OCI-LY3 (cell line): ENCODE data around the gene IDH2.
"Not testable (repeated sequence)": the region's sequence is repeated elsewhere in the genome, so short reads cannot be mapped to it uniquely, and the experiment has no call there.

Experiments
- H2AFZ ChIP-seq: fragments of 200-600, 300-600 bp; shearing (Covaris generic); 2 replicates; pipeline ENCODE4 v1.6.0; 2014; ENCODE audit warnings: antibody characterized with exemption, low read depth, low read length
- H3K27ac ChIP-seq: fragments of 200-600, 300-600 bp; sonication (generic); 2 replicates; pipeline ENCODE4 v1.5.1; 2014; ENCODE audit warnings: mild to moderate bottlenecking, low read length, moderate library complexity, mixed read lengths
- H3K27me3 ChIP-seq: fragments of 200-600, 300-600 bp; sonication (generic); 2 replicates; pipeline ENCODE4 v1.6.1; 2014; ENCODE audit warnings: low read depth, low read length, mixed read lengths
- H3K36me3 ChIP-seq: fragments of 200-600, 300-600 bp; sonication (generic); replicated peaks from 2 replicates; pipeline ENCODE3; 2014; ENCODE audit warnings: low read depth, low read length, mixed read lengths
- H3K4me1 ChIP-seq: fragments of 300-600, 200-600 bp; sonication (generic); 2 replicates; pipeline ENCODE4 v1.6.1; 2014; ENCODE audit warnings: low read length, mixed read lengths
- H3K4me2 ChIP-seq: fragments of 200-600, 300-600 bp; sonication (generic); 2 replicates; pipeline ENCODE4 v1.6.1; 2014; ENCODE audit warnings: low read length, mixed read lengths
- H3K4me3 ChIP-seq: fragments of 300-600, 200-600 bp; sonication (generic); 2 replicates; pipeline ENCODE4 v1.5.1; 2014; ENCODE audit warnings: antibody characterized with exemption, mild to moderate bottlenecking, low read length, moderate library complexity
- H3K79me2 ChIP-seq: fragments of 300-600, 200-600 bp; shearing (Covaris generic); 2 replicates; pipeline ENCODE4 v1.6.1; 2014; ENCODE audit warnings: mild to moderate bottlenecking, low read length, mixed read lengths
- H3K9ac ChIP-seq: fragments of 300-600, 200-600 bp; shearing (Covaris generic); 2 replicates; pipeline ENCODE4 v1.6.0; 2014; ENCODE audit warnings: mild to moderate bottlenecking, low read length, moderate library complexity
- H3K9me3 ChIP-seq: fragments of 200-600, 300-600 bp; shearing (Covaris generic); 2 replicates; pipeline ENCODE4 v1.6.1; 2014; ENCODE audit warnings: low read length, mixed read lengths; ENCODE audit not compliant: insufficient read depth
- H4K20me1 ChIP-seq: fragments of 200-600, 300-600 bp; sonication (generic); 2 replicates; pipeline ENCODE4 v1.6.1; 2016; ENCODE audit warnings: low read length, mixed read lengths; ENCODE audit not compliant: insufficient read depth
- CTCF ChIP-seq: fragments of 200-600, 300-600 bp; sonication (generic); IDR thresholded peaks from 2 replicates; pipeline ENCODE4 v1.5.1; 2014; ENCODE audit warnings: antibody characterized with exemption, low read length, low read depth
- EZH2phosphoT487 ChIP-seq: fragments of 200-600 bp; shearing (Covaris generic); IDR thresholded peaks from 2 replicates; pipeline ENCODE4 v1.6.1; 2018; ENCODE audit warnings: antibody characterized with exemption, mixed run types, low read depth

Gene IDH2

GRCh38 chr15:90141646-90142045, 39.4 kb upstream of the IDH2 start:
- no peaks in the 10 kb centered on the region for H3K79me2 ChIP-seq
- H3K36me3 ChIP-seq: no peaks in the 10 kb centered on the region
- no peak overlapping the region for H3K4me3 ChIP-seq
- no peak overlapping the region for H3K9ac ChIP-seq
- no peak overlapping the region for H3K4me2 ChIP-seq
- peaks cover 5% of the 10 kb centered on the region; the same call in 1 of the 2 replicates for H3K27me3 ChIP-seq
- TF ChIP-seq EZH2phosphoT487: no peak
- TF ChIP-seq CTCF: no peak
- H3K27ac ChIP-seq: no peak overlapping the region
- H3K9me3 ChIP-seq: no peaks in the 10 kb centered on the region
- H4K20me1 ChIP-seq: no peaks in the 10 kb centered on the region
- H3K4me1 ChIP-seq: peaks cover 10% of the 10 kb centered on the region
- no peak overlapping the region for H2AFZ ChIP-seq

GRCh38 chr15:90139549-90139948, 37.3 kb upstream of the IDH2 start:
- H3K27ac ChIP-seq, H3K9ac ChIP-seq, H3K4me3 ChIP-seq, H3K9me3 ChIP-seq, H3K4me1 ChIP-seq, H3K79me2 ChIP-seq, H4K20me1 ChIP-seq, H2AFZ ChIP-seq, H3K36me3 ChIP-seq, H3K27me3 ChIP-seq, H3K4me2 ChIP-seq: not testable (repeated sequence)

GRCh38 chr15:90138071-90138833, 36.0 kb upstream of the IDH2 start:
- H2AFZ ChIP-seq: no peak overlapping the region
- H3K27ac ChIP-seq: no peak overlapping the region
- peaks cover 5% of the 10 kb centered on the region; the same call in 1 of the 2 replicates for H3K27me3 ChIP-seq
- peaks cover 7% of the 10 kb centered on the region for H3K4me1 ChIP-seq
- TF ChIP-seq EZH2phosphoT487 (no peak), CTCF (no peak)
- H3K9me3 ChIP-seq: no peaks in the 10 kb centered on the region
- H3K9ac ChIP-seq: no peak overlapping the region
- H3K4me2 ChIP-seq: no peak overlapping the region
- H4K20me1 ChIP-seq: no peaks in the 10 kb centered on the region
- H3K36me3 ChIP-seq: no peaks in the 10 kb centered on the region
- no peaks in the 10 kb centered on the region for H3K79me2 ChIP-seq
- no peak overlapping the region for H3K4me3 ChIP-seq

GRCh38 chr15:90132437-90132836, 30.2 kb upstream of the IDH2 start:
- Histone ChIP-seq H3K27me3 (peaks cover 3% of the 10 kb centered on the region), H4K20me1 (no peaks in the 10 kb centered on the region), H3K4me1 (peaks cover 9% of the 10 kb centered on the region; the same call in 1 of the 2 replicates), H3K79me2 (no peaks in the 10 kb centered on the region), H3K4me3 (no peak overlapping the region), H3K27ac (no peak overlapping the region), H3K9me3 (no peaks in the 10 kb centered on the region), H2AFZ (no peak overlapping the region), H3K36me3 (no peaks in the 10 kb centered on the region), H3K9ac (no peak overlapping the region), H3K4me2 (no peak overlapping the region)
- TF ChIP-seq EZH2phosphoT487: no peak
- no peak for TF ChIP-seq CTCF
